ENCODE results near the gene STIM1.

DNA sequence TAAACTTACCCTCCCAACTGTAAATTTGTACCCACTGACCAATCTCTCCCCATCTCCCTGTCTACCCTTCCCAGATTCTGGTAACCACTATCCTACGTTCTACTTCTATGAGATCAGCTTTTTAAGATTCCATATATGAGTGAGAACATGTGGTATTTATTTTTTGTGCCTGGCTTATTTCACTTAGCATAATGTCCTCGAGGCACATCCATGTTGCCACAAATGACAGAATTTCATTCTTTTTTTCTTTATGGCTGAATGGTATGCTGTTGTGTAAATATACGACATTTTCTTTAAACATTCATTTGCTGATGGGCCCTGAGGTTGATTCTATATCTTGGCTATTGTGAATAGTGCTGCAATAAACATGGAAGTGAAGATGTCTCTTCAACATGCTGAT is 164.4 kb downstream of the STIM1 start:
- no peak for TF ChIP-seq POLR2A (IDR thresholded peaks at IDR 0.05)
- TF ChIP-seq, protein P1, sequence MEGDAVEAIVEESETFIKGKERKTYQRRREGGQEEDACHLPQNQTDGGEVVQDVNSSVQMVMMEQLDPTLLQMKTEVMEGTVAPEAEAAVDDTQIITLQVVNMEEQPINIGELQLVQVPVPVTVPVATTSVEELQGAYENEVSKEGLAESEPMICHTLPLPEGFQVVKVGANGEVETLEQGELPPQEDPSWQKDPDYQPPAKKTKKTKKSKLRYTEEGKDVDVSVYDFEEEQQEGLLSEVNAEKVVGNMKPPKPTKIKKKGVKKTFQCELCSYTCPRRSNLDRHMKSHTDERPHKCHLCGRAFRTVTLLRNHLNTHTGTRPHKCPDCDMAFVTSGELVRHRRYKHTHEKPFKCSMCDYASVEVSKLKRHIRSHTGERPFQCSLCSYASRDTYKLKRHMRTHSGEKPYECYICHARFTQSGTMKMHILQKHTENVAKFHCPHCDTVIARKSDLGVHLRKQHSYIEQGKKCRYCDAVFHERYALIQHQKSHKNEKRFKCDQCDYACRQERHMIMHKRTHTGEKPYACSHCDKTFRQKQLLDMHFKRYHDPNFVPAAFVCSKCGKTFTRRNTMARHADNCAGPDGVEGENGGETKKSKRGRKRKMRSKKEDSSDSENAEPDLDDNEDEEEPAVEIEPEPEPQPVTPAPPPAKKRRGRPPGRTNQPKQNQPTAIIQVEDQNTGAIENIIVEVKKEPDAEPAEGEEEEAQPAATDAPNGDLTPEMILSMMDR (IDR thresholded peaks at IDR 0.05) = no peak

Data from Peyer's patch (tissue), 4 donors.